MM.1S (cell line): Measurements from ENCODE around the gene BBS12.

Experiments used
- CTCF ChIP-seq: fragments of 300-600 bp; sonication (generic); IDR thresholded peaks from 2 replicates; pipeline ENCODE4 v1.5.1; 2016; ENCODE audit warnings: antibody characterized with exemption, low read length, mixed read lengths
- EZH2 ChIP-seq: fragments of 300-600 bp; sonication (generic); optimal IDR thresholded peaks from 2 replicates; pipeline ENCODE3; 2017; ENCODE audit warnings: low read depth, mild to moderate bottlenecking, antibody characterized with exemption, low read length, mixed read lengths
- EZH2phosphoT487 ChIP-seq: fragments of 300-600 bp; sonication (generic); IDR thresholded peaks from 2 replicates; pipeline ENCODE4 v1.6.1; 2018; ENCODE audit warnings: antibody characterized with exemption, low read length

GRCh38 chr4:122733787-122734120, 1.2 kb downstream of the BBS12 start:
- TF ChIP-seq CTCF = no peak
- no peak for TF ChIP-seq EZH2
- TF ChIP-seq EZH2phosphoT487 = no peak
